GM18868 (cell line): ENCODE measurements around the gene MYBPHL.

Source experiments
- ATAC-seq: cut with Tn5 transposase; IDR thresholded peaks from one replicate; pipeline ENCODE4 v1.9.1; 2021; ENCODE audit warnings: mild to moderate bottlenecking, moderate library complexity; ENCODE audit not compliant: unreplicated experiment

The MYBPHL gene, protein sequence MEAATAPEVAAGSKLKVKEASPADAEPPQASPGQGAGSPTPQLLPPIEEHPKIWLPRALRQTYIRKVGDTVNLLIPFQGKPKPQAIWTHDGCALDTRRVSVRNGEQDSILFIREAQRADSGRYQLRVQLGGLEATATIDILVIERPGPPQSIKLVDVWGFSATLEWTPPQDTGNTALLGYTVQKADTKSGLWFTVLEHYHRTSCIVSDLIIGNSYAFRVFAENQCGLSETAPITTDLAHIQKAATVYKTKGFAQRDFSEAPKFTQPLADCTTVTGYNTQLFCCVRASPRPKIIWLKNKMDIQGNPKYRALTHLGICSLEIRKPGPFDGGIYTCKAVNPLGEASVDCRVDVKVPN

DNA sequence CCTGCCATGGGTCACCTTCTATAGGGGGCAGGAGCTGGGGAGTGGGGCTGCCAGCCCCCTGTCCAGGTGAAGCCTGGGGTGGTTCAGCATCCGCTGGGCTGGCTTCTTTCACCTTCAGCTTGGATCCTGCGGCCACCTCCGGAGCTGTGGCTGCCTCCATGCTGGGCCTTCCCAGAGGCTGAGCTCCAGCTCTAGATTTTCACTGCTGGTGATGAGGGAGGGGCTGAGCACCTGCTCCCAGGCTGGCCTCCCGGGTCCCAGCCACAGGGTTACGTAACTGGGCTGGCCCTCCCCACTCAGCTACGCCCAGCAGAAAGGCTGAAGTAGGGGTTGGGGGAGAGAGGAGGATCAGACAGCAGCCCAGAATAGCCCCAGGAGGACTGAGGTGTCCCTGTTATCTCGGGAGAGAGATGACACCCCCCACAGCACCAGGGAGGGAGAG lies at the start of gene MYBPHL:
Gene MYBPHL (minus strand): TSS at position 180 of the 442 bp plus-strand sequence. CDS start 20 bp downstream, at position 160.
- no peak for ATAC-seq

DNA sequence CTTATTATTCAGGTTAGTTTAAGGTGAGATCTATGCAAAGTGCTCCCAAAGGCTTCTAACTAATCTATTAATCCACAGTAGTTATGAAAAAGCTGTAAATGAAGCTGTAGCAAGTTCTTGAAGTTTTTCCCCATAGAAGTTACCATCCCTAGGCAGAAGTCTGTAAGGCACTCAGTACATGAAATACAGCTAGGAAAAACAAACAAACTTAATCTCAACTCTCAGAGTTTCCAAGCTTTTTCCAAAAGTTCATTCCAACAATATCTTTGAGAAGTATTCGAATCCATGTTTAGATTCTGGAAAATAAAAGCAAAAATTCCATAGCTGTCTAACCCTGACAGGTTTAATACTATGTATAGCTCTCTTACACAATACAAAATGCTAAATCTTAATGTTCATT lies 49.7 kb upstream of the MYBPHL start:
- ATAC-seq: no peak

DNA sequence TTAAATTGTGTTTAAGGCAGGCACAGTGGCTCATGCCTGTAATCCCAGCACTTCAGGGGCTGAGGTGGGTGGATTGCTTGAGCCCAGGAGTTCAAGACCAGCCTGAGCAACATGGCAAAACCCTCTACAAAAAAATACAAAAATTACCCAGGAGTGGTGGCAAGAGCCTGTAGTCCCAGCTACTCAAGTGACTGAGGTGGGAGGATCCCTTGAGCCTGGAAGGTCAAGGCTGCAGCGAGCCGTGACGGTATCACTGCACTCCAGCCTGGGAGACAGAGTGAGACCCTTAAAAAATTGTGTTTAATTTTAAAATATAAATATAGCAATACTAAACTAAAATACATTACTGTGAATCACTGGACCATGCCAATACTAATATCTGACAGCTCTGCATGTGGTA lies 48.1 kb upstream of the MYBPHL start:
- no peak for ATAC-seq

DNA sequence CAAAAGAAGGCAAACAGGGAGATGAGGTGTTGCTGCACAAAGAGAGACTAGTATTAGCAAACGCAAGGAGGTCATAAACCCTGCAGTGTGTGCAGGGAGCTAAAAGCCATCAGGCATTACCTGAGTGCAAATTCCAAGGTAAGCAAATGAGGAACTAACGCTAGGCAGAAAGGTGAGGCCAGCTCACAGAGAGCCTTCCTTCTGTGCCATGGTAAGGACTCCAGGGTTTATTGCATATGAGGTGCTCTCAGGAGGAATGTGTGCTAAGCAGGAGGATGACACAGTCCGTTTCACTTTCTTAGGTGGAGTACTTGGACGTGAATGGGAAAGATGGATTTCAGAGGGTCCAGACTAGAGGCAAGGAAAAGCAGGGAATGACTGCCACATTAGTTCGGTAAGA lies 44.6 kb upstream of the MYBPHL start:
- ATAC-seq: no peak

DNA sequence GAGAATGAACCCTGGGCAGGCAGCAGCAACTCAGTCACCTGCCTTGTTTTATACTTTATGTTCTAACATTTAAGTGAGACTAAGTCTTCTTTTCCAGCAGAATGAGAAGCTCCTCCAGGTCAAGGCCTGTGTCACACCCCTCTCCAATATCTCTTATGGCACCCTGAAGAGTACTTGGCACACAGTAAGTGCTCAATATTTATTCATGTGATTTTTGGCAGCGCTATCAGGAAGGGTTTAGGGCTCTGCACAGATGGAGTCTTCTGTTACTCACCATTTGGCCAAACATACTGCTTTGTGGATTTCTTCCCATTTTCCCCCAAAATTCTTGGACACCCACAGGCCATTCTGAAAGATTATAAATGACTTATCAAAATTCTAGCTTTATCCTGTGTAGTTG lies 43.8 kb upstream of the MYBPHL start:
- ATAC-seq: no peak

DNA sequence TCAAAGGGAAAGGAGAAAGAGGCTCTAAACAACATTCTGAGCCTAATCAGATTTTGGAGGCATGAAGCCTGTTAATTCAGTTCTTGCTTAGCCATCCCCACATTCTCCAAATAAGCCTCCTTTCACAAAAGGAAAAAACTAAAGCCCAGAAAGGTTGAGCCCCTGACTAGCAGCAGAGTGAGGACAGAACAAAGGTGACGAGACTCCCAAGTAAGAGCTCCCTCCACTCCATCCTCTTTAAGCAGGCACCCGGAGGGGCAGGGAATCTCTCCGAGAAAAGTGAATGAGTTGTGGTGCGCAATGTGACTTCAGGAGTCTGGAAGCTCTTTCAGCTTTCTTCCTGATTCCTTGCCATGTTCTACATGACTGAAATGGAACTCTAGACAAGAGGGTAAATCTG lies 43.4 kb upstream of the MYBPHL start:
- ATAC-seq: no peak

DNA sequence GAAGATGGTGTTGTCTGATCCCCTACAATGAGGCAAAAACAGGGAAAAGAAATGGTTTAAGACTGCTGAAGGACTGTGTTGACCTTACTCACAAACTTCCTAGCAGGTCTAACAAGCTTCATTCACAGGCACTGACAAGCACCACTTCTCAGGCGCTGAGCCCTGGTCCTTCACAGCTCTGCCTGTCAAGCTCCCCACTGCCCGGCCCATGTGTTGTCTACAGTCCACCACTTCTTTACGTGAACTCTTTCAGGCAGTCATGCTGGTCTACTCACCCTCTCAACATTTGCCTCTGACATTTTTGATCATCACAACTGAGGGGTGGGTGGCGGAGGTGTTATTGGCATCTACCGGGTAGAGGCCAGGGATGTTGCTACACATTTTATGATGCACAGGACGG lies 40.7 kb upstream of the MYBPHL start:
- no peak for ATAC-seq

DNA sequence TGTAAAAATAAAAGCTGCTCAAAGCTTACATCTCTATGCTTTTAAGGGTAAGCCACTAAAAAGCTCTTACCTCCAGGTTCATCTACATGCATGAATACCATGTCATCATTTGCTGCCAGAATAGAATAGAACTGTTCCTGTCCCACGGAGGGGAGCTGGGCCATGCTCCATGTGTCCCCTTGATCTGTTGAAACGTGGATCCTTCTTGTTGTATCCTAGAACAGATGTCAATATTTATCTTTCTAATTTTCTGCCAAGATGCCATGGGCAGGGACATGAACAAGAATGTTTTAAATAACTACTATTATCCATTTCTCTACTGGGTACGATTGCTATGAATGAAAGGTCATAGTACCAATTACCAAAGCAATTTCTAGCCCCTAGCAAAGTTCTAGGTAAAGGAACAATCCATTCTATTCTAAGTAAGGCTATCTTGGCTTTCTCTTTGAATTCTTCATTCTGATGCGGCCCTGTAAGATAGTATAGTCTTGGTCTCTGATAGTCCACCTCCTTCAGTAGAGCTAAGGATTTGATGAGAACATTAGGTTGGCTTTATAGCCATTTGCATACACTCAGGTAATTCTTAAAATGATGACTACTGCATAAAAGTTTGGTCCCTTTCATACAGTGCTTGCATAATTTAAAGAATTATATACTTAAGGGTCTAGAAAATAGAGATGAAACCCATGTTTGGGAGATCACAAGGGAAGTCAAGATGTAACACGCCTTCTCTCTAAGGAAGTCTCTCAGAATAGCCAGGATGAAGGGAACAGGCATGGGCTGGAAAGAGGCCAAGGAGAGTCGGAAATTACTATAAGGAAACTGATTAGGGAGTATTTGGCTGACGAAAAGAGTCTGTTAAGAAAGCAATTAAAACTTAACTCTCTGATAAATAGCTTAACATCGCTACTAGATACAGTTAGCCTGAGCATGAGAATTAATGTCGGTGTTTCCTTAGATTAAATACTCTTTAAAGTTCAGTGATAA lies 35.4 kb upstream of the MYBPHL start:
- no peak for ATAC-seq

DNA sequence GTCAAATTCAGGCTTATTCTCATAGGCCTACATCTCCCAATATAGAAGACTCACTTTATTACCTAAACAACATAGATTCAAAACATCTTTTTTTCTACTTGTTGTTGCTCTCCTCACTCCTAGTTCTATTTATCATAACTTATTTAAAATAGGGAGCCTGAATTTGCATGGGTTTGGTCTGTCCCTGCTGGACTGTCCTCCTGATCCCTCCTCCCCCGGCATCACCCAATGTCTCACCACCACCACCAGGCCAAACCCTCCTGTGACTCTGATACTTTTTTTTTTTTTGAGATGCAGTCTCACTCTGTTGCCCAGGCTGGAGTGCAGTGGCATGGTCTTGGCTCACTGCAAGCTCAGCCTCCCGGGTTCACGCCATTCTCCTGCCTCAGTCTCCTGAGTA lies 31.8 kb upstream of the MYBPHL start:
- ATAC-seq: no peak

DNA sequence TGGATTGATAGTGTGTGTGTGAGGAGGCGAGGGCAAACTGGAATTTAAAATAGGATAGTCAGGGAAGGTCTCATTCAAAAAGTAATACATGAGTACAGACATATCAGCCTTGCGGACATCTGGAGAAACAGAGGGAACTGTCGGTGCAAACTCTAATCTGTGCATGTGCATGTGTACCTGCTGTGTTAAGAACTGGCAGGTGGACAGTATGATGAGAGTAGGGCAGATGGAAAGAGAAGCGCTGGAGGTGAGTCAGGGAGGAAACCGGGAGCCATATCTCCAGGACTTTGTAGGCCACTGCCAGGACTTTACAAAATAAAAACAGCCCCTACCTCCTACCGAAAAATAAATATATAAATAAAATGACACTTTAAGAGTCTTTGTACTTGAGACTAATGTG lies 31.3 kb upstream of the MYBPHL start:
- no peak for ATAC-seq

DNA sequence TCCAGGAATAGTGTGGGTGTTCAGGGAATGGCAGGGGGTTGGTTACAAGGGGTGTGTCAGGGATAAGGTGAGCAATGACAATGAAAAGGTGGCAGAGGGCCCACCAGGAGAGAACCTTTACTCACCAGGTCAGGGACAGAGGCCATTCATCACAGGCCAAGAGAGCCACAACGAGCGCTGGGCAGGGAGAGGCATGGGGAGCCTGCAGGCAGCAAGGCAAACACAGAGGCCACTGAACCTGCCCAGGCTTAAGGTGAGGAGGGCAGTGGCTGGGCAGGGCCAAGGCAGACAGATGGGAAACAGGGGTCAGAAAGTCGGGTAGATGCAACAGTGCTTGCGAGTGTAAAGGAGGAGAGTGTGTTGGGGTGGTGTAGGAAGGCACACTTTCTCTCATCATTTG lies 28.3 kb upstream of the MYBPHL start:
- no peak for ATAC-seq

DNA sequence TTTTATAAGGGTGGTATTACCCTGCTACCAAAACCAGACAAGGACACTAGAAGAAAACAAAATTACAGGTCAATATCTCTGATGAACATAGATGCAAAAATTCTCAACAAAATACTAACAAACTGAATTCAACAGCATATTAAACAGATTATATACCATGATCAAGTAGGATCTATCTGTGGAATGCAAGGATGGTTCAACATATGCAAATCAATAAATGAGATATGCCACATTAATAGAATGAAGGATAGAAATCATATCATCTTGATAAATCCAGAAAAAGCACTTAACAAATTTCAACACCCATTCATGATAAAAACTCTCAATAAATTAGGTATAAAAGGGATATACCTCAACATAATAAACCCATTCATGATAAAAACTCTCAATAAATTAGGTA lies 24.3 kb upstream of the MYBPHL start:
- ATAC-seq: no peak

DNA sequence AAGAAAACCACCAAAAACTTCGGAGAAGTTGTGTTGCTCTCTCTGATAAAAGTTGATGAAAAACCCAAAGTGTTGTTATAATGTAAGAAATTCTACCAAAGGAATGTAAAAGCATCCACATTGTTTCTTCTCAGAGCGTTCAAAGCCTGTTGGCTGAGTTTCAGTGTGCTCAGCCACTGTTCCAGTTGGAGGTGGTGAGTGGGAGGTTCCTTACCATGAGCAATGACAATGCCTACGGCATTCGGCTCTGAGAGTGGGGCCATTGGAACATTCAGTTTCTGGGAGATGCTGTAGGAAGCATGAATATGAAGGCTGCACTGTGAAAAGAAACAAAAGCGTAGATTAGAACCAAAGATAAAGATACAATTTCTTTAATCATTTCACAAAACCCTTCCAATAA lies 20.5 kb upstream of the MYBPHL start:
- ATAC-seq: no peak

DNA sequence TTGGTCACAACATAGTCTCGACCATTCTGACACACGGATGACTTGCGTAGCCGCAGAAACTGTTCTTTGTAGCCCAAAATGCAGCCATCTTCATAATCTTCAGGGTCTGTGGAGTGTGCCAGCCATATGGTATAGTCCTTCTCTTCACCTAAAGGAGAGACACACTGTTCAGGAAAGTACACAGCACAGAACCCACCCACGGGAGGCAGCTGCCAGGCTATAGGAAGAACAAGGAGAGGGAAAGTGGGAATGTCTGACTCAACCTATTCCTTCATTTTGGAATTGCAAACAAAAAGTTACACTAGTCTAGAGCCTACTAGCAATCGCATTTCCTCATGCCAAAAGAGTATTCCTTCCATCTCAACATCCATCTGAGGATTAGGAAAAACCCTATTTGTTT lies 16.2 kb upstream of the MYBPHL start:
- ATAC-seq: no peak

DNA sequence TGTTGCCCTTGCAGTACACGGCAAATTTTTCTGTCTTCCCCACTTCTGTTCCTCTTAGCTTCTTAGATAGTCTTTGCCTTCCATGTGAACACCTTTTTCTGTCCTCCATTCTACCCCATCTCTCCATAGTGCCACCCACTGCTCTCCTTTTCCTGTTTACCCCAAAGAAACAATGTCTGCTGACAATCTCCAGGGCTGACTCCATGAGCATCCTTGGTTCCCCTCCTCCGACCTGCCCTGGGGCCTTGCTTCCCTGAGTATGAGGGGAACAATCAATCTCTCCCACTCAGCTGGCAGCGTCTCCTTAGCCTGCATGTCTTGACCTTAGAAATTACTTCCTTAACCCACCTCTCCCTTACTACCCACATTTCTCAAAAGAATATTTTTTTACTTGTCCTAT lies 12.3 kb upstream of the MYBPHL start:
- ATAC-seq: no peak

DNA sequence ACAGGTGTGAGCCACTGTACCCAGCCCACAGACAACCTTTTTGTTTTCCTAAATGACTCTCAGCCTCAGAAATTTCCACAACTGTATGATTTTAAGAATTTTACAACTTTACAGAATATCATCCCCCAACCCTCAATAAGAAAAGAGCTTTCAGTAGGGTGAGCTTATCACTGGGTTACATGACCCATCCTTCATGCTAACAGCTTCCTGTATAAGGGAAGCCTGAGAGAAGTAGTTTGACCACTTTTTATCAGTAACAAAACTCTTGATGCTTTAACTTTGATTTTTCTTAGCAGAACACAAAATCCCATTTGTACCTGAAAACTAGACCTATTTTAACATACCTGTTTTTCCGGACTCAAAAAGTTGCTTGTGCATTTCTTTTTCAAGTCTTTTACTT lies 9.7 kb upstream of the MYBPHL start:
- ATAC-seq: no peak

DNA sequence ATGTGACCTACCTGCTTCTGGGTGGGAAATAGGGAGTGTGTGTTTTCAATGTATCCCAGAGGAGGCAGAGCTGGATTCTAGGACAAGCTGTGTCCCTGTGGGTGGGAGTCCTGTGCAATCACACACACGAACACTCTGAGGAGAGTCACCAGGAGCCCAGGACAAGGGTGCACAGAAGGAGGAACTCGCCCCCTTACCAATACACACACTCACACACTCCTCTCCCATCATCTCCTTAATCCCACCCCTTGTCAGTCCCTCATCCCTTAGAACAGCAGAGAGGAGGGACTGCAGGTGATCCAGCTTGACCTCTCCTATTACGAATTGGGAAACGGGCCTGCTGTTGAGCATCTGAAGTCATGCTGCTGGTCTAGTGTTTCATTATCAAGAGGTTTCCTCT lies 8.5 kb upstream of the MYBPHL start:
- ATAC-seq: no peak

DNA sequence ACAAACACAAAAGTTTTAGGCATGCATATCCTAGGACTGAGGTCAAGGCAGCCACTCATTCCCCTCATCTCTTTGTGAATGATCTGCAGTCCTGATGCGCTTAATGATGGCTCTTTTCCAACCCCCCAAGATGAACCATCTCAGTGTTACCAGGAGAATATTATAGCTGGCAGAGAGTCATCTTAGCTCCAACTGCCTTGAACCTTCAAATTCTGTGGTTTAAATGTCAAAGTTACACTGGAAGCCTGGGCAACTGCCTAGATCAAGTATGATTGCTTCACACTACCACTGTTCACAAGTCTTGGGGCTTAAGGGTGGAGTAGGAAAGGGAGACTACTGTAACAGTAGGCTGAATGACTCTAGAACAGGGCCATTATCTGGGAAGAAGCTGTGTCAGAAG lies 8.0 kb upstream of the MYBPHL start:
- no peak for ATAC-seq

DNA sequence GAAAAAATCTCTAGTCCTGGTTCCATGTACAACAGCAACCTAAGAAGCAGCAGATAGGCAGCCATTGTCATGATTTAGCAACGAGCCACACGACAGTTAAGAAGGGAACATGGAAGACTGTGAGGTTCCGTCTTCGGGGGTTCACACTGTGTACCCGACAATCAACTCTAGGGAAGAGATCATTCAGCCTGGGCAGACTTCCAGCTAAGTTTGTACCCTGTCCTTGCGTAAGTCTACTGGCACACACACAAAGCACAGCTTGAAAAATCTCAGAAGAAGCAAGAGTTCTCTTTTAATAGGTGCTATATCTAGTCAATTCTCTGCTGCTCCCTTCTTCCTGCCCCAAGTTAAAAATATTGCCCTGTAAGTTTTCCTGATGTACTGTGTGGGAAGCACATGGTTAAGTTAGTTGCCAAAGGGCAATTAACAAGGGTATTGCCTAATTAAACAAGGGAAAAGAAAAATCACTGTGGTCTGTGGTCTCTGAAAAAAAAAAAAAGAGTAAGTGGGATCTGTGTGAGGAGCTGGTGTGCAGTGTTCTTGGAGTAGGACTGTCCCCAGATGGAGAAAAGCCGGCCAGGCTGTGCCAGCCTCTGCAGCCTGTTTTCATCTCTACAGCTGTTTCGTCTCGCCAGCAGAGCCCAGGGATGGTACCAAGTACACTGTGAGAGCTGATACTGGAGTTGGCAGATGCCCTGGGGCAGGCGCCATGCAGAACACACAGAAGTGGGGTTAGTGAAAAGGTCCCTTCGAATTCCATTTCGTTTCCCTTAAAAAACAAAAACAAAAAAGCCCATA lies 6.4 kb upstream of the MYBPHL start:
- ATAC-seq: no peak

DNA sequence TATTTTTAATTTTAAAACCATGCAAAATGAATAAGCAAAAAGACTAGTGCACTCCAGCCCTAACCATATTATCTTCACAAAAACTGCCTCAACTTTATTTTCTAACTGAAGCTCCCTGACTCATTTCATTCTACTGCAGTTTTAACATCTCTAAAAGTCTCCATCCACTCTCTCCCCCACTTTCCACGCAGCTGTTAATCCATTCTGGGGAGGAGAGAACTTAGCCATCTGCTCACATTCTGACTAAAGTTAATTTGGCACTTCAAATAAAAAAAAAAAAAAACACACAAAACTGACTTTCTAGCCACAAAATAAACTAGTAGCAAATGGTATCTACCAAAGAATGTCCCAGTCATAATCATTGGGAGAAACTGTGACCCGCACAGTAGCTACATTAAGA lies 5.4 kb upstream of the MYBPHL start:
- no peak for ATAC-seq

DNA sequence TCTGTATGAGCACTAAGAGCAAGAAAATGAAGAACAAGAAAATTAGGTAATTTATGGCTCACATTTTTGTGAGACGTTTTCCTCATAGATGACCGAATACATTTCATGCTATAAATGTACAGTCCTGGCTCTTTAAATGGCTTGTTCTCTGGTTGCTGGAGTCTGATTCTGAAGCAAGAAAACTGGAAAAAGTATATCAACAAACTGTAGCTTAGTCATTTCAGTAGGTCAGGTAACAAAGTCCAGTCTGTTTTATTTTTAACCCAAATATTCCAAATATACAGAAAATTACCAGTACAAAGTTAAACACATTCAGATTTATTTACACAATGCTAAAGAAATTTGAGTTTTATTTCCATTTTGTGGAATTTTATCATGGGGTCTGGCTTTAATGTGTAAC lies 2.5 kb upstream of the MYBPHL start:
- ATAC-seq: no peak
